HEK293T (cell line): ENCODE data around the gene TPX2.

ENCODE experiments used
- CTCF ChIA-PET: fragments of 350-600 bp; formaldehyde crosslinking; extraction: SDS; loops from one replicate; lab custom pipeline; 2021; ENCODE audit warnings: antibody characterized with exemption, inconsistent platforms; lab: Yijun Ruan, JAX
- POLR2A ChIA-PET: fragments of 350-600 bp; formaldehyde crosslinking; extraction: SDS; loops from one replicate; lab custom pipeline; 2020; ENCODE audit warnings: antibody characterized with exemption, inconsistent platforms; lab: Yijun Ruan, JAX
- DNase-seq: peaks from one replicate; pipeline ENCODE4 v3.0.0; 2012; ENCODE audit warnings: mixed read lengths; ENCODE audit errors: extremely low spot score
- ARNT ChIP-seq: fragments of 450-650 bp; IDR thresholded peaks from 2 replicates; pipeline ENCODE4 v1.6.1; 2017; ENCODE audit warnings: mild to moderate bottlenecking
- BHLHE40 ChIP-seq: fragments of 450-650 bp; IDR thresholded peaks from 2 replicates; pipeline ENCODE4 v1.6.1; 2016; ENCODE audit warnings: mild to moderate bottlenecking, moderate library complexity, borderline replicate concordance
- CTBP1 ChIP-seq: fragments of 450-650 bp; IDR thresholded peaks from 2 replicates; pipeline ENCODE4 v1.6.1; 2016; ENCODE audit warnings: borderline replicate concordance
- ELF4 ChIP-seq: fragments of 450-650 bp; IDR thresholded peaks from 2 replicates; pipeline ENCODE4 v1.6.1; 2017; ENCODE audit warnings: antibody characterized with exemption
- FOXA1 ChIP-seq: fragments of 450-650 bp; IDR thresholded peaks from 2 replicates; pipeline ENCODE4 v1.6.1; 2016; ENCODE audit warnings: mild to moderate bottlenecking
- FOXK2 ChIP-seq: fragments of 450-650 bp; IDR thresholded peaks from 2 replicates; pipeline ENCODE4 v1.6.1; 2016; ENCODE audit warnings: mild to moderate bottlenecking
- FOXM1 ChIP-seq: fragments of 450-650 bp; IDR thresholded peaks from 2 replicates; pipeline ENCODE4 v1.6.1; 2017; ENCODE audit warnings: mild to moderate bottlenecking, borderline replicate concordance
- HDGF ChIP-seq: fragments of 450-650 bp; IDR thresholded peaks from 2 replicates; pipeline ENCODE4 v1.6.1; 2017; ENCODE audit warnings: antibody characterized with exemption, borderline replicate concordance
- L3MBTL2 ChIP-seq: fragments of 450-650 bp; conservative IDR thresholded peaks from 2 replicates; pipeline ENCODE4 v1.6.1; 2016; ENCODE audit warnings: mild to moderate bottlenecking
- LEF1 ChIP-seq: fragments of 450-650 bp; IDR thresholded peaks from 2 replicates; pipeline ENCODE4 v1.6.1; 2017; ENCODE audit warnings: mild to moderate bottlenecking, borderline replicate concordance
- NFRKB ChIP-seq: fragments of 450-650 bp; IDR thresholded peaks from 2 replicates; pipeline ENCODE4 v1.6.1; 2016; ENCODE audit warnings: mild to moderate bottlenecking, moderate library complexity
- PKNOX1 ChIP-seq: fragments of 450-650 bp; IDR thresholded peaks from 2 replicates; pipeline ENCODE4 v1.6.1; 2016
- SP1 ChIP-seq: fragments of 450-650 bp; IDR thresholded peaks from 2 replicates; pipeline ENCODE4 v1.6.1; 2017
- SUZ12 ChIP-seq: fragments of 450-650 bp; IDR thresholded peaks from 2 replicates; pipeline ENCODE4 v1.6.1; 2016; ENCODE audit warnings: mild to moderate bottlenecking
- TARDBP ChIP-seq: fragments of 450-650 bp; IDR thresholded peaks from 2 replicates; pipeline ENCODE4 v1.6.1; 2016
- ZNF384 ChIP-seq: fragments of 450-650 bp; IDR thresholded peaks from 2 replicates; pipeline ENCODE4 v1.6.1; 2016

Gene TPX2

GRCh38 chr20:31836853-31837608, 97.9 kb downstream of the TPX2 start:
- CTCF ChIA-PET = interaction anchor here (0.6 to 2.0 kb wide), 4 partner anchors 14 to 195 kb away, joined by 3 to 5 read pairs (median 4); partner anchors contain the start of gene PDRG1
- no peak for DNase-seq
- POLR2A ChIA-PET = no interaction called here

GRCh38 chr20:31837896-31838397, 98.9 kb downstream of the TPX2 start:
- DNase-seq = no peak
- ChIA-PET CTCF (interaction anchor here (0.6 to 2.0 kb wide), 5 partner anchors 15 to 262 kb away, joined by 3 to 5 read pairs (median 4); no protein-coding TSS in a partner anchor), POLR2A (no interaction called here)
- no peak for TF ChIP-seq PKNOX1

More at GRCh38 chr20:31836853-31837608, 97.9 kb downstream of the TPX2 start:
- TF ChIP-seq FOXK2 = no peak

GRCh38 chr20:31838646-31839292, 99.7 kb downstream of the TPX2 start:
- DNase-seq = no peak
- POLR2A ChIA-PET = no interaction called here
- CTCF ChIA-PET = interaction anchor here (0.5 to 1.2 kb wide), 2 partner anchors 34 to 114 kb away, joined by 3 to 4 read pairs; no protein-coding TSS in a partner anchor
- TF ChIP-seq ZNF384 (no peak), TARDBP (no peak), HDGF (no peak), LEF1 (no peak), FOXK2 (no peak)

- TF ChIP-seq SP1 (no peak), ARNT (no peak), ELF4 (no peak), FOXM1 (no peak), ZNF384 (no peak), FOXA1 (no peak), BHLHE40 (no peak), PKNOX1 (no peak), NFRKB (no peak), HDGF (no peak), TARDBP (no peak), CTBP1 (no peak), LEF1 (no peak), FOXK2 (no peak), L3MBTL2 (no peak), SUZ12 (no peak)
- POLR2A ChIA-PET = no interaction called here
- DNase-seq = no peak
- CTCF ChIA-PET = no interaction called here
Measured at GRCh38 chr20:31839782-31840487, 100.8 kb downstream of the TPX2 start.

GRCh38 chr20:31840906-31841816, 102.1 kb downstream of the TPX2 start:
- no peak for TF ChIP-seq SUZ12
- TF ChIP-seq BHLHE40 = no peak
- no peak for TF ChIP-seq LEF1
- TF ChIP-seq L3MBTL2 = no peak
- CTCF ChIA-PET = no interaction called here
- POLR2A ChIA-PET = no interaction called here
- no peak for DNase-seq

- no peak for TF ChIP-seq NFRKB
- no peak for TF ChIP-seq SP1
- no peak for TF ChIP-seq HDGF
- no peak for TF ChIP-seq FOXK2
- ChIA-PET POLR2A (no interaction called here), CTCF (no interaction called here)
- no peak for DNase-seq
Measured at GRCh38 chr20:31841928-31842327, 102.8 kb downstream of the TPX2 start.
